Calu3 (cell line): ENCODE data around the gene CREBRF. TPM values are rescaled to one million over a fixed set of nuclear protein-coding genes. Genes with fewer than 3 reads are reported as not detected.
A peak's percentile ranks its signal among the peaks of the same experiment; 100 is the strongest.

Experiments
- BruUV-seq: library from RNA; stranded (reverse); fragments of 400-500 nt; replicated peaks from 2 replicates; lab custom pipeline; 2021; lab: Mats Ljungman, UMichigan
- CTCF ChIA-PET: fragments of 300-600 bp; sonication (Branson Sonifier 250); formaldehyde crosslinking; loops from one replicate; lab custom pipeline; 2022; ENCODE audit warnings: antibody characterized with exemption; lab: Charles Lee
- DNase-seq: peaks from one replicate; pipeline ENCODE4 v3.0.0; 2022
- H3K27ac Mint-ChIP-seq: one replicate; pipeline ENCODE4 v1.8.0; 2022; ENCODE audit warnings: mixed read lengths; ENCODE audit not compliant: unreplicated experiment
- H3K27me3 Mint-ChIP-seq: one replicate; pipeline ENCODE4 v1.8.0; 2022; ENCODE audit warnings: mixed read lengths; ENCODE audit not compliant: unreplicated experiment
- H3K36me3 Mint-ChIP-seq: one replicate; pipeline ENCODE4 v1.8.0; 2022; ENCODE audit warnings: mild to moderate bottlenecking, moderate library complexity, mixed read lengths; ENCODE audit not compliant: insufficient read depth, unreplicated experiment
- H3K4me1 Mint-ChIP-seq: one replicate; pipeline ENCODE4 v1.8.0; 2022; ENCODE audit warnings: mild to moderate bottlenecking, low read depth, mixed read lengths; ENCODE audit not compliant: unreplicated experiment
- H3K4me3 Mint-ChIP-seq: one replicate; pipeline ENCODE4 v1.8.0; 2022; ENCODE audit warnings: mild to moderate bottlenecking, low read depth, moderate library complexity, mixed read lengths; ENCODE audit not compliant: unreplicated experiment
- H3K9me3 Mint-ChIP-seq: one replicate; pipeline ENCODE4 v1.8.0; 2022; ENCODE audit warnings: low read depth, mixed read lengths; ENCODE audit not compliant: unreplicated experiment
- CTCF ChIP-seq: fragments of 200-600 bp; IDR thresholded peaks from one replicate; pipeline ENCODE4 v1.8.0; 2022; ENCODE audit warnings: antibody characterized with exemption; ENCODE audit not compliant: unreplicated experiment
- intact Hi-C: fragments of 100-400 bp; cut with micrococcal nuclease; formaldehyde crosslinking; loops from one replicate; pipeline ENCODE4 v1.10.0; 2022; ENCODE audit not compliant: unreplicated experiment
- total RNA-seq: library from RNA; stranded (reverse); gene quantifications from 2 replicates; pipeline ENCODE4 v1.2.3, GENCODE V29; 2022

The CREBRF gene
- total RNA-seq, 1 experiment from 2014 or later: 18.2 TPM

GRCh38 chr5:173089581-173089980 is 33.4 kb downstream of the CREBRF start:
- H3K9me3 Mint-ChIP-seq: peaks cover 2% of the 10 kb centered on the region
- H3K4me3 Mint-ChIP-seq: no peak overlapping the region
- CTCF ChIA-PET: no interaction called here
- TF ChIP-seq CTCF: no peak
- peaks cover 21% of the 10 kb centered on the region for H3K4me1 Mint-ChIP-seq
- H3K36me3 Mint-ChIP-seq: peaks cover 15% of the 10 kb centered on the region
- H3K27ac Mint-ChIP-seq: no peak overlapping the region
- intact Hi-C loops: no loop called here
- no TSS peak for BruUV-seq
- no peak for DNase-seq
- H3K27me3 Mint-ChIP-seq: no peaks in the 10 kb centered on the region

GRCh38 chr5:173090639-173091038 is 34.5 kb downstream of the CREBRF start:
- DNase-seq: no peak
- Mint-ChIP-seq H3K36me3 (peaks cover 15% of the 10 kb centered on the region), H3K4me3 (no peak overlapping the region), H3K27ac (no peak overlapping the region), H3K4me1 (peaks cover 22% of the 10 kb centered on the region), H3K9me3 (peaks cover 2% of the 10 kb centered on the region), H3K27me3 (no peaks in the 10 kb centered on the region)
- CTCF ChIA-PET: no interaction called here
- intact Hi-C loops: no loop called here
- no peak for TF ChIP-seq CTCF
- no TSS peak for BruUV-seq

- Mint-ChIP-seq H3K27ac (no peak overlapping the region), H3K4me3 (no peak overlapping the region), H3K27me3 (no peaks in the 10 kb centered on the region), H3K36me3 (peaks cover 15% of the 10 kb centered on the region), H3K4me1 (peaks cover 22% of the 10 kb centered on the region), H3K9me3 (peaks cover 2% of the 10 kb centered on the region)
- CTCF ChIA-PET: no interaction called here
- intact Hi-C loops: no loop called here
- BruUV-seq: no TSS peak
- no peak for TF ChIP-seq CTCF
- no peak for DNase-seq
Measured at GRCh38 chr5:173091981-173092380, 35.8 kb downstream of the CREBRF start.

- Mint-ChIP-seq H3K27ac (peak overlapping the region; percentile 41), H3K27me3 (no peaks in the 10 kb centered on the region), H3K9me3 (peaks cover 2% of the 10 kb centered on the region), H3K4me1 (peaks cover 22% of the 10 kb centered on the region), H3K4me3 (peak overlapping the region; percentile 5), H3K36me3 (peaks cover 15% of the 10 kb centered on the region)
- intact Hi-C loops: loop anchor here (2.0 kb wide), 1 partner anchor 37 kb away; the partner anchor contains the start of gene CREBRF
- no peak for DNase-seq
- no peak for TF ChIP-seq CTCF
- BruUV-seq: no TSS peak
- CTCF ChIA-PET: interaction anchor here (0.6 kb wide), 1 partner anchor 421 kb away, joined by 3 read pairs; no protein-coding TSS in a partner anchor
Measured at GRCh38 chr5:173093606-173094005, 37.5 kb downstream of the CREBRF start.
